RWPE2 (cell line): ENCODE data around the gene NKX2-1.

Experiments
- ATAC-seq: fragments of 200-7000 bp; cut with Tn5 transposase; 3 replicates; pipeline ENCODE4 v1.9.1; 2021; ENCODE audit warnings: low read depth
- DNase-seq: peaks from one replicate; pipeline ENCODE4 v3.0.0-alpha.2; 2020; ENCODE audit warnings: low spot score
- H3K27ac ChIP-seq: fragments of 450-650 bp; 2 replicates; pipeline ENCODE4 v1.5.1; 2017; ENCODE audit warnings: mild to moderate bottlenecking; ENCODE audit not compliant: poor library complexity, severe bottlenecking
- H3K27me3 ChIP-seq: fragments of 250-450 bp; sonication (Bioruptor Pico); 2 replicates; pipeline ENCODE4 v1.5.1; 2021; ENCODE audit warnings: mild to moderate bottlenecking, moderate library complexity; ENCODE audit not compliant: insufficient read depth, poor library complexity, severe bottlenecking
- H3K36me3 ChIP-seq: fragments of 250-450 bp; sonication (Bioruptor Pico); 2 replicates; pipeline ENCODE4 v1.5.1; 2020; ENCODE audit warnings: low read depth, mild to moderate bottlenecking, moderate library complexity
- H3K4me1 ChIP-seq: fragments of 250-450 bp; sonication (Bioruptor Pico); 2 replicates; pipeline ENCODE4 v1.5.1; 2021; ENCODE audit warnings: mild to moderate bottlenecking, moderate library complexity; ENCODE audit not compliant: insufficient read depth, poor library complexity, severe bottlenecking
- H3K4me3 ChIP-seq: fragments of 250-450 bp; sonication (Bioruptor Pico); 2 replicates; pipeline ENCODE4 v1.5.1; 2021; ENCODE audit warnings: mild to moderate bottlenecking, moderate library complexity; ENCODE audit not compliant: severe bottlenecking
- H3K9me3 ChIP-seq: fragments of 250-450 bp; sonication (Bioruptor Pico); 2 replicates; pipeline ENCODE4 v1.5.1; 2021; ENCODE audit warnings: mild to moderate bottlenecking, moderate library complexity; ENCODE audit not compliant: severe bottlenecking
- CTCF ChIP-seq: fragments of 450-650 bp; IDR thresholded peaks from one replicate; pipeline ENCODE4 v1.5.1; 2017; ENCODE audit warnings: mild to moderate bottlenecking, moderate library complexity; ENCODE audit not compliant: poor library complexity, severe bottlenecking

The NKX2-1 gene

GRCh38 chr14:36511981-36512584 is 7.9 kb downstream of the NKX2-1 start:
- Histone ChIP-seq H3K27me3 (peaks cover 95% of the 10 kb centered on the region), H3K27ac (no peak overlapping the region), H3K36me3 (no peaks in the 10 kb centered on the region), H3K4me3 (no peak overlapping the region), H3K4me1 (no peaks in the 10 kb centered on the region), H3K9me3 (no peaks in the 10 kb centered on the region)
- DNase-seq (no peak), ATAC-seq (no peak)
- no peak for TF ChIP-seq CTCF

GRCh38 chr14:36510874-36511273 is 9.2 kb downstream of the NKX2-1 start:
- no peaks in the 10 kb centered on the region for H3K36me3 ChIP-seq
- no peak for DNase-seq
- no peak for ATAC-seq
- peaks cover 95% of the 10 kb centered on the region for H3K27me3 ChIP-seq
- no peaks in the 10 kb centered on the region for H3K4me1 ChIP-seq
- no peak for TF ChIP-seq CTCF
- H3K27ac ChIP-seq: no peak overlapping the region
- no peaks in the 10 kb centered on the region for H3K9me3 ChIP-seq
- H3K4me3 ChIP-seq: no peak overlapping the region

- Histone ChIP-seq H3K4me1 (no peaks in the 10 kb centered on the region), H3K4me3 (no peak overlapping the region), H3K36me3 (no peaks in the 10 kb centered on the region), H3K27ac (no peak overlapping the region), H3K27me3 (peaks cover 95% of the 10 kb centered on the region), H3K9me3 (no peaks in the 10 kb centered on the region)
- TF ChIP-seq CTCF: no peak
- ATAC-seq: no peak
- DNase-seq: no peak
These were observed 9.8 kb downstream of the NKX2-1 start for GRCh38 chr14:36510078-36510799.

- no peaks in the 10 kb centered on the region for H3K4me1 ChIP-seq
These were observed 10.7 kb downstream of the NKX2-1 start for GRCh38 chr14:36509069-36509917.

More at GRCh38 chr14:36509069-36509917, 10.7 kb downstream of the NKX2-1 start:
- H3K4me3 ChIP-seq: no peak overlapping the region
- DNase-seq (no peak), ATAC-seq (no peak)
- TF ChIP-seq CTCF: no peak
- H3K27ac ChIP-seq: no peak overlapping the region
- H3K9me3 ChIP-seq: no peaks in the 10 kb centered on the region
- H3K27me3 ChIP-seq: peaks cover 95% of the 10 kb centered on the region
- H3K36me3 ChIP-seq: no peaks in the 10 kb centered on the region
